ENCODE data around the gene P2RX6. TPM values are rescaled to one million over a fixed set of nuclear protein-coding genes. Genes with fewer than 3 reads are reported as not detected.
"Not testable (repeated sequence)": the region's sequence is repeated elsewhere in the genome, so short reads cannot be mapped to it uniquely, and the experiment has no call there.

Gene P2RX6
- total RNA-seq, 1 donor from 2014 or later: not detected

DNA sequence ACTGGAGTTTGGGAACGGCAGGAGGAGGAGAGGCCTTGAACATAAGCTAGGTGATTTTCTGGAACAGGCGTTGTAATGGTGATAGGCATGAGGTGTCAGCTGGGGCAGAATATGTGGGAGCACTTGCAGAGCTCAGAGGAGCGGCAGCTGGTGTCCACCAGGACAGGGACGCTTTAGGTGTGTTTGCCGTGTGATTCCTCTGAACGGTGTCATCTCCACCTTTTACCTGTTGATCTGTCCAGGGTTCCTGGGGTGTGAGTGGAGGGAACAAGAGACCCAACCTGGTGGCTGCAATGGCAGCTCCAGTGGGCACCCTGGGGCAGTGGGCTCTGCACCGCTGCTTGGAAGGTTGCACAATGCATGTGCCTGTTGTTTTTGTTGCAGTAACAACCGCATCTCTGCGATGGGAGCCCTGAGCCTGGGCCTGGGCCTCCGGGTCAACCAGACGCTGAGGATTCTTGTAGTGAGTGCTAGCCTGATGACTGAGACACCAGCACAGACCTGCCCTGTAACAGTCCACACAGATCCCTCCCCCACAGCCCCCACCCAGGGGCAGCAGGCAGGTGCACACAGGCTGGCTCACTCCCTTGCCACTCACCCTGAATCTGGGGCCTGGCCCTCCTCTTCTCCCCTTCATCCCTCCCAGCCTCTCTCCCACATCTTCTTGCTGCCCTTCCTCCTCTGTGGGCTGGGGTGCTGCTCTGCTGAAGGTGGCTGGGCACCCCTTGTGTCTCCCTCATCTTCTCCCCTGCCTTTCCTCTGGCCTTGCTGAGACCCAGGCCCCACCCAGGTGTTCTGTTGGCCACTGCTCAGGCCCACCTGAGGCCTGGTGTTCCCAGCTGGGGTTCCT is 40.0 kb downstream of the P2RX6 start:
- TF ChIP-seq, protein P1, sequence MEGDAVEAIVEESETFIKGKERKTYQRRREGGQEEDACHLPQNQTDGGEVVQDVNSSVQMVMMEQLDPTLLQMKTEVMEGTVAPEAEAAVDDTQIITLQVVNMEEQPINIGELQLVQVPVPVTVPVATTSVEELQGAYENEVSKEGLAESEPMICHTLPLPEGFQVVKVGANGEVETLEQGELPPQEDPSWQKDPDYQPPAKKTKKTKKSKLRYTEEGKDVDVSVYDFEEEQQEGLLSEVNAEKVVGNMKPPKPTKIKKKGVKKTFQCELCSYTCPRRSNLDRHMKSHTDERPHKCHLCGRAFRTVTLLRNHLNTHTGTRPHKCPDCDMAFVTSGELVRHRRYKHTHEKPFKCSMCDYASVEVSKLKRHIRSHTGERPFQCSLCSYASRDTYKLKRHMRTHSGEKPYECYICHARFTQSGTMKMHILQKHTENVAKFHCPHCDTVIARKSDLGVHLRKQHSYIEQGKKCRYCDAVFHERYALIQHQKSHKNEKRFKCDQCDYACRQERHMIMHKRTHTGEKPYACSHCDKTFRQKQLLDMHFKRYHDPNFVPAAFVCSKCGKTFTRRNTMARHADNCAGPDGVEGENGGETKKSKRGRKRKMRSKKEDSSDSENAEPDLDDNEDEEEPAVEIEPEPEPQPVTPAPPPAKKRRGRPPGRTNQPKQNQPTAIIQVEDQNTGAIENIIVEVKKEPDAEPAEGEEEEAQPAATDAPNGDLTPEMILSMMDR (conservative IDR thresholded peaks at IDR 0.05; ENCODE audit: low read depth, low read length): no peak
- DNase-seq (ENCODE audit: low read depth): no peak
- no peak overlapping the region for H3K4me3 ChIP-seq (ENCODE audit: low read depth, low read length)

DNA sequence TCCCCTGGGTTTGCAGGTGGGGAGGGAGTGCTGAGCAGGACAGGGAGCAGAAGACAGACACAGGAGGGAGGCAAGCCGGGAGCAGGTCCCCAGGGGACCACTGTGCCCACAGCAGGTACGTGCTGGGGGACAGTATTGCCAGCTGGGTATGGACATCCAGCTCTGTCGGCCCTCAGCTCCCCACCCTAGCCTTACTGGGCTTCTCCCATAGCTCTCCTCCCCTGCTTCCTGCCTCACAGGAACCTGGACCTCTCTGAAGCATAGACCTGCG is 40.5 kb downstream of the P2RX6 start:
- DNase-seq (ENCODE audit: low read depth): no peak
- TF ChIP-seq, protein P1 (conservative IDR thresholded peaks at IDR 0.05; ENCODE audit: low read depth, low read length): no peak
- no peak overlapping the region for H3K4me3 ChIP-seq (ENCODE audit: low read depth, low read length)

DNA sequence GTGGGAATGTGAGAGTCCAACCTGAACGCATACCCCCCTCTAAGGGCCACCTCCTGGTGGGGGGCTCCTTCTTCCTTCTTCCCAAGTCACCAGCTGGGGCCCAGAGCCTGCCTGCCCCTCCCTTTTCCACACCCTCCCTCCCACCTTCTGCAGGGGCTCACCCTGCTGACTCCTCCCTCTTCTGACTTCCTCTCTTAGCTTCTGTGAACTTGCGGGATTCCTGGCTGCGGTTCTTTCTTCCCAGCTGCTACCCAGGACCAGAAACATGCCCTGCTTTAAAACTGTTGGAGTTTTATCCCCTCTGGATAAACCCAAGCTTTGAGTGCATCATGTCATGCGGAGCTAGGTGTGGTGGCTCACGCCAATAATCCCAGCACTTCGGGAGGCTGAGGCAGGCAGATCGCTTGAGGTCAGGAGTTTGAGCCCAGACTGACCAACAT is 40.9 kb downstream of the P2RX6 start:
- H3K4me3 ChIP-seq (ENCODE audit: low read depth, low read length): no peak overlapping the region
- TF ChIP-seq, protein P1 (conservative IDR thresholded peaks at IDR 0.05; ENCODE audit: low read depth, low read length): no peak
- no peak for DNase-seq (ENCODE audit: low read depth)

DNA sequence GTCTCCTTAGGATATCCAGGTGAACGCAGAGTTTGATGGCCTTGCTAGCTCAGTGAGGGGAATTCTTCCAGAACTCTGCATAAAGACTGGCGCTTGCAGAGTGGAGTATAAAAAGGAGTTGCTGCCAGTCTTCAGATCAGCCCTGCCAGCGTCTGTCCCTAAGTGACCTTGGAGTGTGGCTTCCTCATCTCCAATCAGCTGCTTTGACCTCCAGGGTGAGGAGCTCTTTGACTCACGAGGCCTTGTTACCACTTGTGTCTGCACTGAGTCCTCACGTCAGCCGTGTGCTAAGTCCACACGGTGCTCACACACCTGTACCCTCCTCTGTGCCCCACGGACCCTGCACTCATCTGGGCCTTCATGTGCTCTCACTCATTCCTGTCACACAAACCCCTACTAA is 45.4 kb downstream of the P2RX6 start:
- not testable (repeated sequence) for DNase-seq (ENCODE audit: low read depth); H3K4me3 ChIP-seq (ENCODE audit: low read depth, low read length)

DNA sequence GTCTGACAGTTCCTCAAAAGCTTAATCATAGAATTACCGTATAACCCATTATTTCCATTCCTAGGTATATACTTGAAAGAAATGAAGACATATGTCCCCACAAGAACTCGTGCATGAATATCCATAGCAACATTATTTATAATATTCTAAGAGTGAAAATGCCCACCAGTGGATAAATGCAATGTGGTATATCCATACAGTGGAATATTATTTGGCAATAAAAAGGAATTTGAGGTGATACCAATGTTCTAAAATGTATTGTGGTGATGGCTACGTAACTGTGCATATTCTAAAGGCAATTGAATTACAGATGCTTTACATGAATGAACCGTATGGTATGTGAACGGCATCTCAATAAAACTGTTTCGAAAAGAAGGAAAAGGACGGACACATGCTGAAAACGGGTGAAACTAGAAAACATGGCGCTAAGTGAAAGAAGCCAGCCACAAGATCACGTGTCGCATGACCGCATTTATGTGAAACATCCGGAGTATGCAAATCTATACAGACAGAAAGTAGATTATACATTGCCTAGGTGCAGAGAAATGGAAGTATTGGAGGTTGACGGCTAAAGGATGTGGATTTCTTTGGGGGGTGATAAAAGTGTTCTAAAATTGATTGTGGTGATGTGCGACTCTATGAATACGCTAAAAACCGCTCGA is 46.8 kb downstream of the P2RX6 start:
- not testable (repeated sequence) for DNase-seq (ENCODE audit: low read depth); H3K4me3 ChIP-seq (ENCODE audit: low read depth, low read length)

DNA sequence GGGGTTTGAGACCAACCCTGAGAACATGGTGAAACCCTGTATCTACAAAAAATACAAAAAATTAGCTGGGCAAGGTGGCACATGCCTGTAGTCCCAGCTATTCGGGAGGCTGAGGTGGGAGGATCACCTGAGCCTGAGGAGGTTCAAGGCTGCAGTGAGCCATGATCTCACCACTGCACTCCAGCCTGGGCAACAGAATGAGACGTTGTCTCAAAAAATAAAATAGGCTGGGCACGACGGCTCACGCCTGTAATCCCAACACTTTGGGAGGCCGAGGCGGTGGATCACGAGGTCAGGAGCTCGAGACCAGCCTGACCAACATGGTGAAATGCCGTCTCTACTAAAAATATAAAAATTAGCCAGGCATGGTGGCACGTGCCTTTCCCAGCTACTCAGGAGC is 49.5 kb downstream of the P2RX6 start:
- DNase-seq (ENCODE audit: low read depth); H3K4me3 ChIP-seq (ENCODE audit: low read depth, low read length): not testable (repeated sequence)

DNA sequence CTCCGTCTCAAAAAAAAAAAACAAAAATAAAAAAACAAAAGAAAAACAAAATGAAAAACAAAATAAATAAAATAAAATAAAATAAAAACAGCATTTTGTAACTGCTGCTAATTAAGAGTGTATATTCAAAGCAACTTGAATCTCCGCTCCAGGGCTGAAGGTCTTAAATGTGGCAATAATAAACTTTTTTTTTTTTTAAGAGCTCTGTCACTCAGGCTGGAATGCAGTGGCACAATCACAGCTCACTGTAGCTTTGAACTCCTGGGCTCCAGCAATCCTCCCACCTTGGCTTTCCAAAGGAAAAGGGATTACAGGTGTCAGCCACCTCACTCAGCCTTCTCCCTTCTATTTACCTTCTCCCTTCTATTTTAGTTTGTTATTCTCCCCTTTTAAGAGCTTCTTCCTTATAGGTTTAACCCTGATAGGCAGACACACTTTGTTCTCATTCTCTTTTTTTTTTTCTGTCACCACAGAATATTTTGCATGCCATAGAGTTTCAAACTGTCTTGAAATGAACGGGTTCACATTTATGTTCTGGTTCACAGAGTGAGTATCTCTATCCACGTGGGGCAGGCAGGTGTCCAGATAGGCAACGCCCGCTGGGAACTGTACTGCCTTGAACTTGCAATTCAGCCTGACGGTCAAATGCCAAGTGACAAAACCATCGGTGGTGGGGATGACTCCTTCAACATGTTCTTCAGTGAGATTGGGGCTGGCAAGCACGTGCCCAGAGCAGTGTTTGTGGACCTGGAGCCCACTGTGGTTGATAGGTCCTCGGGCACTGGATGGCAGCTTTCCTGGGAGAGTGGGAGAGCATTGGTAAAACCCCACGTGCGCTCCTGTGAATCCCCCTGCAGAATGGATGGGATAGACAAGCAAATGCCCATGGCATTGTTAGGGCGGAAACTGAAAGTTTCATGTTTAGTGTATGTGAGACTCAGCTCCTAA is 50.2 kb downstream of the P2RX6 start:
- TF ChIP-seq, protein P1 (conservative IDR thresholded peaks at IDR 0.05; ENCODE audit: low read depth, low read length): no peak
- H3K4me3 ChIP-seq (ENCODE audit: low read depth, low read length): no peak overlapping the region
- DNase-seq (ENCODE audit: low read depth): no peak

DNA sequence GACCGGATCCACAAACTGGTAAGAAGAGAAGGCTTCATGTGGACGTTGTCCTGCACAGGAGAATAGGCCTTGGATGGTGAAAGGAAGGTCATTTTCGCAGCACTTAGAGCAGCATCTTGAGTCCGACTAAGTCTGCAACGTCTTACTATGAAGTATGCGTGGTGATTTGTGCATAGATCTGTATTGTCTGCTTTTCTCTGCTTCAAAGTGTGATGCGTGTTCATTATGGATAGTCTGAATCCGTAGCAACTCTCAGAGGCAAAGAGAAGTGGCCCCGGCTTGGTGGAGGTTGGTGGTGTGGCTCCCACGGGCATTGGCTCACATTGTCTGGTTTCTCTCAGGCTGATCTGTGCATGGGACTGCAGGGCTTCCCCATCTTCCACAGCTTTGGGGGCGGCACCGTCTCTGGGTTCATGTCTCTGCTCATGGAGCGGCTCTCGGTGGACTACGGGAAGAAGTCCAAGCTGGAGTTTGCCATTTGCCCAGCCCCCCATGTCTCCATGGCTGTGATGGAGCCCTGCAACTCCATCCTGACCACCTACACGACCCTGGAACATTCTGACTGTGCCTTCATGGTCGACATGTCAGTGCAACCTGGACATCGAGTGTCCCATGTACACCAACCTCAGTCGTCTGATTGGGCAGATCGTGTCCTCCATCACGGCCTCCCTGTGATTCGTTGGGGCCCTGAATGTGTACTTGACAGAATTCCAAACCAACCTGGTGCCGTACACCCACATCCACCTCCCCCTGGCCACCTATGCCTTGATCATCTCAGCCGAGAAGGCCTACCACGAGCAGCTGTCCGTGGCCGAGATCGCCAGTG is 52.3 kb downstream of the P2RX6 start:
- DNase-seq (ENCODE audit: low read depth): no peak
- H3K4me3 ChIP-seq (ENCODE audit: low read depth, low read length): no peak overlapping the region
- TF ChIP-seq, protein P1 (conservative IDR thresholded peaks at IDR 0.05; ENCODE audit: low read depth, low read length): no peak

All from epithelial cell of proximal tubule (primary cell).